Adrenal gland (tissue), 12 donors: ENCODE measurements around the gene VARS2. TPM values are rescaled to one million over a fixed set of nuclear protein-coding genes. Genes with fewer than 3 reads are reported as not detected.

Source experiments
- DNase-seq, 7 donors: peaks; one replicate each; pipeline ENCODE4 v3.0.0-alpha.2; 2019 to 2020
- H3K27ac ChIP-seq, 5 donors: fragments of 200-600 bp; sonication (generic) in 4 of 5; 1 replicate in 3 of 5; 2 replicates in 2 of 5; pipeline versions ENCODE4 v1.5.1 to v1.8.0; 2016 to 2020; ENCODE audit warnings: mild to moderate bottlenecking in 1 of 5
- H3K27me3 ChIP-seq: fragments of 200-600 bp; 2 replicates; pipeline ENCODE4 v1.8.0; 2021
- H3K36me3 ChIP-seq, 2 donors: fragments of 200-600 bp; replicated peaks in 1 of 2; 1 replicate in 1 of 2; 2 replicates in 1 of 2; pipeline versions ENCODE4 v1.5.1 to v1.8.0; 2018 to 2022
- H3K4me1 ChIP-seq, 2 donors: fragments of 200-600 bp; replicated peaks in 1 of 2; 1 replicate in 1 of 2; 2 replicates in 1 of 2; pipeline versions ENCODE4 v1.5.1 to v1.8.0; 2018 to 2021
- H3K4me3 ChIP-seq, 4 donors: fragments of 200-600 bp; sonication (generic) in 3 of 4; one replicate each; pipeline ENCODE4 v1.5.1; 2016 to 2018
- H3K9me3 ChIP-seq, 3 donors: fragments of 200-600 bp; sonication (generic) in 1 of 3; replicated peaks in 1 of 3; 1 replicate in 2 of 3; 2 replicates in 1 of 3; pipeline versions ENCODE4 v1.5.1 to v1.8.0; 2016 to 2021
- CTCF ChIP-seq, 6 experiments: fragments of 450-650 bp in 4 of 6; fragments of 200-600 bp in 2 of 6; sonication (generic) in 1 of 6; IDR thresholded peaks; 1 replicate in 5 of 6; 2 replicates in 1 of 6; pipeline versions ENCODE4 v1.5.1 to v1.8.0; 2016 to 2021; ENCODE audit warnings: antibody characterized with exemption in 6 of 6, mild to moderate bottlenecking in 2 of 6, moderate library complexity in 1 of 6
- POLR2A ChIP-seq, 2 donors: fragments of 450-650 bp; IDR thresholded peaks; one replicate each; pipeline ENCODE4 v1.6.1; 2017; ENCODE audit warnings: antibody characterized with exemption in 2 of 2, mild to moderate bottlenecking in 2 of 2, moderate library complexity in 1 of 2
- WGBS, 4 donors: extraction: QIAGEN DNeasy Blood & Tissue Kit in 2 of 4; methylation state at CpG; one replicate each; pipeline versions ENCODE4 v1.1.5 to v1.1.7; 2013 to 2017; 5-methylcytosine and 5-hydroxymethylcytosine counted together
- intact Hi-C, 2 donors: fragments of 100-400 bp; cut with DNase I; formaldehyde crosslinking; loops; one replicate each; pipeline versions ENCODE4 v1.14.1 to v1.15.0; 2022 to 2023
- polyA plus RNA-seq, 3 donors: library from polyadenylated mRNA; stranded (reverse); fragments of 200-250 nt in 2 of 3; fragments of 350-450 nt in 1 of 3; fragmentation: Illumina TruSeq in 1 of 3; extraction: RNeasy Lipid Tissue Mini Kit (QIAGEN cat#74804) in 1 of 3; gene quantifications; one replicate each; pipeline ENCODE4 v1.2.3, GENCODE V29; 2013 to 2014
- total RNA-seq, 9 donors: library from RNA; depleted of rRNA in 4 of 9; stranded (reverse); fragments of >200 nt in 4 of 9; fragments of 120-200 nt in 1 of 9; fragmentation: NEBNext Ultra II Directional in 1 of 9; extraction: Animal tissue kit (Norgen Biotek cat#: 25700) in 1 of 9; gene quantifications; one replicate each; pipeline versions ENCODE4 v1.1.0 to v1.2.4, GENCODE V29; 2013 to 2023
- donor health status: healthy with polysubstance abuse.
- donor health status: Bipolar disorder and iron deficiency.
- donor health status: DM: yes; HTN: yes; CAD: no.
- donor health status: DM: no; HTN: no; CAD: no.
- donor health status: DM: no; HTN: no; CAD: no.
- donor health status: DM: yes; HTN: yes; CAD: no.

The VARS2 gene
- total and polyA plus RNA-seq, 12 donors: 17.1 to 89.6 (median 31.7) TPM

- Histone ChIP-seq H3K4me3 (no peak overlapping the region), H3K27me3 (no peaks in the 10 kb centered on the region), H3K36me3 (no peaks in the 10 kb centered on the region), H3K4me1 (peaks cover 9 to 27% of the 10 kb centered on the region in 2 donors), H3K27ac (peak overlapping the region; percentile 50 to 90 (median 83)), H3K9me3 (no peaks in the 10 kb centered on the region)
- WGBS, 4 donors: 26 to 41% (median 36%) methylated on average over 4 of the region's 4 CpGs
- no peak for TF ChIP-seq CTCF (IDR thresholded peaks at IDR 0.05)
- TF ChIP-seq POLR2A (IDR thresholded peaks at IDR 0.05): no peak
- intact Hi-C loops: loop anchor here (2.0 to 5.0 kb wide), 3 partner anchors 36 to 49 kb away; partner anchors contain the start of gene VARS2 (in 1 of the 2)
- peak; percentile 75 to 91 (median 84) for DNase-seq
Observed at GRCh38 chr6:30876039-30876730, 37.9 kb upstream of the VARS2 start.

GRCh38 chr6:30877419-30878262, 36.4 kb upstream of the VARS2 start:
- Histone ChIP-seq H3K4me3 (peak overlapping the region in 2 of 4 donors; percentile 3 to 30), H3K4me1 (peaks cover 9 to 35% of the 10 kb centered on the region in 2 donors), H3K27ac (peak overlapping the region; percentile 55 to 90 (median 83)), H3K27me3 (no peaks in the 10 kb centered on the region), H3K9me3 (no peaks in the 10 kb centered on the region), H3K36me3 (no peaks in the 10 kb centered on the region)
- WGBS, 4 donors: 11 to 15% (median 12%) methylated on average over 15 of the region's 15 CpGs
- peak in 1 of 2 donors; percentile 68 for TF ChIP-seq POLR2A (IDR thresholded peaks at IDR 0.05)
- peak; percentile 75 to 99 (median 96) for TF ChIP-seq CTCF (IDR thresholded peaks at IDR 0.05)
- peak; percentile 91 to 98 (median 96) for DNase-seq
- intact Hi-C loops: loop anchor here (2.0 to 5.0 kb wide), 3 partner anchors 35 to 50 kb away; partner anchors contain the start of gene VARS2 (in 1 of the 2)

- no peak overlapping the region for H3K4me3 ChIP-seq
Observed at GRCh38 chr6:30879684-30880427, 34.2 kb upstream of the VARS2 start.

More at GRCh38 chr6:30879684-30880427, 34.2 kb upstream of the VARS2 start:
- no peak for DNase-seq
- Histone ChIP-seq H3K27me3 (no peaks in the 10 kb centered on the region), H3K4me1 (peaks cover 22 to 48% of the 10 kb centered on the region in 2 donors), H3K27ac (no peak overlapping the region), H3K36me3 (no peaks in the 10 kb centered on the region), H3K9me3 (no peaks in the 10 kb centered on the region)
- intact Hi-C loops: loop anchor here (5.0 to 10.0 kb wide), 3 partner anchors 32 to 135 kb away; partner anchors contain the start of genes FLOT1 (in 1 of the 2), IER3 (in 1 of the 2) and VARS2 (in 1 of the 2)
- WGBS, 4 donors: 78 to 86% (median 85%) methylated on average over 8 of the region's 8 CpGs
- TF ChIP-seq CTCF (IDR thresholded peaks at IDR 0.05) (no peak), POLR2A (IDR thresholded peaks at IDR 0.05) (no peak)
